GM23338 (cell line): Measurements from ENCODE around the gene KLHDC7B. TPM values are rescaled to one million over a fixed set of nuclear protein-coding genes. Genes with fewer than 3 reads are reported as not detected.

ENCODE experiments used
- ATAC-seq: fragments of 200-7000 bp; cut with Tn5 transposase; 3 replicates; pipeline ENCODE4 v1.9.1; 2020
- DNase-seq: peaks from one replicate; pipeline ENCODE4 v3.0.0-alpha.2; 2015; ENCODE audit warnings: low spot score
- H2AFZ ChIP-seq: fragments of 200-600 bp; sonication (generic); 2 replicates; pipeline ENCODE4 v1.8.0; 2016; ENCODE audit warnings: antibody characterized with exemption, mild to moderate bottlenecking, moderate library complexity
- H3F3A ChIP-seq: fragments of 200-600 bp; sonication (generic); replicated peaks from 2 replicates; pipeline ENCODE4 v1.8.0; 2017; ENCODE audit warnings: antibody characterized with exemption, mixed run types, low read depth
- H3K27ac ChIP-seq: fragments of 200-600 bp; sonication (generic); 2 replicates; pipeline ENCODE4 v1.6.1; 2016; ENCODE audit warnings: low read depth
- H3K27me3 ChIP-seq: fragments of 200-600 bp; sonication (generic); 2 replicates; pipeline ENCODE4 v1.8.0; 2016; ENCODE audit warnings: mild to moderate bottlenecking, mixed run types, moderate library complexity; ENCODE audit not compliant: insufficient read depth
- H3K36me3 ChIP-seq: fragments of 200-600 bp; sonication (generic); 2 replicates; pipeline ENCODE4 v1.8.0; 2016; ENCODE audit warnings: mild to moderate bottlenecking; ENCODE audit not compliant: insufficient read depth
- H3K4me1 ChIP-seq: fragments of 200-600 bp; sonication (generic); 2 replicates; pipeline ENCODE4 v1.8.0; 2016; ENCODE audit warnings: mild to moderate bottlenecking, moderate library complexity; ENCODE audit not compliant: insufficient read depth
- H3K4me2 ChIP-seq: fragments of 200-600 bp; sonication (generic); 2 replicates; pipeline ENCODE4 v1.7.1; 2017; ENCODE audit warnings: mixed run types
- H3K4me3 ChIP-seq: fragments of 200-600 bp; sonication (generic); 2 replicates; pipeline ENCODE4 v1.6.1; 2016; ENCODE audit warnings: mixed run types
- H3K79me2 ChIP-seq: fragments of 200-600 bp; sonication (generic); replicated peaks from 2 replicates; pipeline ENCODE4 v1.8.0; 2017; ENCODE audit warnings: mild to moderate bottlenecking; ENCODE audit not compliant: insufficient read depth
- H3K9me2 ChIP-seq: fragments of 200-600 bp; sonication (generic); 2 replicates; pipeline ENCODE4 v1.8.0; 2017; ENCODE audit not compliant: insufficient read depth
- H4K20me1 ChIP-seq: fragments of 200-600 bp; sonication (generic); replicated peaks from 2 replicates; pipeline ENCODE4 v1.8.0; 2017; ENCODE audit warnings: mild to moderate bottlenecking; ENCODE audit not compliant: insufficient read depth
- H3K27ac Mint-ChIP-seq: 2 replicates; pipeline ENCODE4 v1.8.0; 2020; ENCODE audit warnings: inconsistent platforms, mild to moderate bottlenecking, moderate library complexity, mixed read lengths
- H3K27me3 Mint-ChIP-seq: 3 replicates; pipeline ENCODE4 v1.8.0; 2022; ENCODE audit warnings: low read depth, mild to moderate bottlenecking, moderate library complexity, mixed read lengths, inconsistent platforms; ENCODE audit not compliant: insufficient read depth, poor library complexity
- H3K36me3 Mint-ChIP-seq: 3 replicates; pipeline ENCODE4 v1.8.0; 2021; ENCODE audit warnings: low read depth, mild to moderate bottlenecking, inconsistent platforms, moderate library complexity, mixed read lengths
- H3K4me1 Mint-ChIP-seq: 3 replicates; pipeline ENCODE4 v1.8.0; 2020; ENCODE audit warnings: mild to moderate bottlenecking, inconsistent platforms, mixed read lengths
- H3K4me3 Mint-ChIP-seq: 3 replicates; pipeline ENCODE4 v1.8.0; 2021; ENCODE audit warnings: moderate library complexity, mild to moderate bottlenecking, inconsistent platforms, mixed read lengths
- H3K9me3 Mint-ChIP-seq: 3 replicates; pipeline ENCODE4 v1.8.0; 2020; ENCODE audit warnings: moderate library complexity, mild to moderate bottlenecking, inconsistent platforms, mixed read lengths
- CREB1 ChIP-seq: fragments of 250-450 bp; sonication (Bioruptor Pico); IDR thresholded peaks from 2 replicates; pipeline ENCODE4 v1.5.0; 2020; ENCODE audit warnings: low read depth, mild to moderate bottlenecking, moderate library complexity
- EZH2 ChIP-seq: fragments of 200-600 bp; sonication (generic); IDR thresholded peaks from one replicate; pipeline ENCODE4 v1.8.0; 2017; ENCODE audit warnings: antibody characterized with exemption, mild to moderate bottlenecking, low read depth; ENCODE audit not compliant: unreplicated experiment
- EZH2phosphoT487 ChIP-seq: fragments of 200-600 bp; sonication (generic); IDR thresholded peaks from one replicate; pipeline ENCODE4 v1.8.1; 2018; ENCODE audit warnings: antibody characterized with exemption; ENCODE audit not compliant: unreplicated experiment
- JUNB ChIP-seq: IDR thresholded peaks from one replicate; pipeline ENCODE4 v1.6.1; 2016; ENCODE audit warnings: antibody characterized with exemption; ENCODE audit not compliant: unreplicated experiment
- NANOG ChIP-seq: IDR thresholded peaks from 2 replicates; pipeline ENCODE4 v1.6.1; 2016; ENCODE audit warnings: antibody characterized with exemption, borderline replicate concordance
- POLR2AphosphoS5 ChIP-seq: IDR thresholded peaks from 2 replicates; pipeline ENCODE4 v1.6.1; 2016; ENCODE audit warnings: antibody characterized with exemption, low read depth
- STAT1 ChIP-seq: IDR thresholded peaks from one replicate; pipeline ENCODE4 v1.6.1; 2016; ENCODE audit warnings: antibody characterized with exemption; ENCODE audit not compliant: unreplicated experiment
- ZNF114 ChIP-seq: fragments of 250-450 bp; sonication (Bioruptor Pico); IDR thresholded peaks from 2 replicates; pipeline ENCODE4 v1.5.0; 2020; ENCODE audit warnings: mild to moderate bottlenecking, moderate library complexity
- ZNF331 ChIP-seq: fragments of 250-450 bp; sonication (Bioruptor Pico); IDR thresholded peaks from 2 replicates; pipeline ENCODE4 v1.5.0; 2020; ENCODE audit warnings: low read depth, mild to moderate bottlenecking, moderate library complexity
- polyA plus RNA-seq: library from polyadenylated mRNA; unstranded; fragments of >200 nt; fragmentation: Nextera tagmentation; extraction: Ambion mirVana; gene quantifications from 2 replicates; pipeline ENCODE4 v1.2.1, GENCODE V29; 2016
- total RNA-seq: library from RNA; depleted of rRNA; stranded (reverse); fragments of >200 nt; shearing (Covaris generic); gene quantifications from 2 replicates; pipeline ENCODE4 v1.2.3, GENCODE V29; 2014
- TF ChIP-seq, protein P1 (sequence below): IDR thresholded peaks from 2 replicates; pipeline ENCODE4 v1.6.1; 2016; ENCODE audit warnings: antibody characterized with exemption
- TF ChIP-seq, protein P2 (sequence below), 2 experiments: fragments of 200-600 bp in 1 of 2; sonication (generic) in 1 of 2; conservative IDR thresholded peaks; 2 replicates each; pipeline versions ENCODE4 v1.5.1 to v1.6.1; 2016 to 2017; ENCODE audit warnings: antibody characterized with exemption in 2 of 2, low read depth in 2 of 2, mild to moderate bottlenecking in 2 of 2, moderate library complexity in 1 of 2
- TF ChIP-seq, protein P3 (sequence below): fragments of 250-450 bp; sonication (Bioruptor Pico); IDR thresholded peaks from 2 replicates; pipeline ENCODE4 v1.5.0; 2020; ENCODE audit warnings: mild to moderate bottlenecking, moderate library complexity
- TF ChIP-seq, protein P4 (sequence below): IDR thresholded peaks from one replicate; pipeline ENCODE4 v1.6.1; 2018; ENCODE audit warnings: antibody characterized with exemption; ENCODE audit not compliant: unreplicated experiment

KLHDC7B gene
- total and polyA plus RNA-seq, 2 experiments from 2014 or later, result not detected

DNA sequence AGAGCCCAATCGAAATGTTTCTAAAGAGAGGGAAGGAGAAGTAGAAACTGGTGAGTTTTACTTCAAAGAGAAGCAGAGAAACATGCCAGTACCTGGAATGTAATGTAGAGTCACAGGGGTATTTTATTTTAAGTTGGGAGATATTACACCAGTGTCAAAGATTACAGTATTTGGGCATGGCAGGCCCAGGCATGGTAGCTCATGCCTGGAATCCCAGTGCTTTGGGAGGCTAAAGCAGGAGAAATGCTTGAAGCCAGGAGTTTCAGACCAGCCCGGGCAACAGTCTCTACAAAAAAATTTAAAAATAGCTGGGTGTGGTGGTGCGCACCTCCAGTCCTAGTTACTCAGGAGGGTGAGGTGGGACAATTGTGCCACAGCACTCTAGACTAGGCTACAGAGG lies 14.3 kb downstream of the KLHDC7B start:
- H3K79me2 ChIP-seq, result no peaks in the 10 kb centered on the region
- H3K27me3 ChIP-seq, result peaks cover 20% of the 10 kb centered on the region
- H3K27me3 Mint-ChIP-seq, result peaks cover 27% of the 10 kb centered on the region
- H3K4me3 Mint-ChIP-seq, result no peak overlapping the region
- no peak for ATAC-seq
- H3K36me3 Mint-ChIP-seq, result no peaks in the 10 kb centered on the region
- H3K4me1 ChIP-seq, result no peaks in the 10 kb centered on the region
- TF ChIP-seq JUNB, result no peak
- TF ChIP-seq ZNF331, result no peak
- TF ChIP-seq POLR2AphosphoS5, result no peak
- TF ChIP-seq ZNF114 (CRISPR knock-in tag), result no peak
- TF ChIP-seq, protein P1, sequence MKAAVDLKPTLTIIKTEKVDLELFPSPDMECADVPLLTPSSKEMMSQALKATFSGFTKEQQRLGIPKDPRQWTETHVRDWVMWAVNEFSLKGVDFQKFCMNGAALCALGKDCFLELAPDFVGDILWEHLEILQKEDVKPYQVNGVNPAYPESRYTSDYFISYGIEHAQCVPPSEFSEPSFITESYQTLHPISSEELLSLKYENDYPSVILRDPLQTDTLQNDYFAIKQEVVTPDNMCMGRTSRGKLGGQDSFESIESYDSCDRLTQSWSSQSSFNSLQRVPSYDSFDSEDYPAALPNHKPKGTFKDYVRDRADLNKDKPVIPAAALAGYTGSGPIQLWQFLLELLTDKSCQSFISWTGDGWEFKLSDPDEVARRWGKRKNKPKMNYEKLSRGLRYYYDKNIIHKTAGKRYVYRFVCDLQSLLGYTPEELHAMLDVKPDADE, result no peak
- TF ChIP-seq, protein P2, sequence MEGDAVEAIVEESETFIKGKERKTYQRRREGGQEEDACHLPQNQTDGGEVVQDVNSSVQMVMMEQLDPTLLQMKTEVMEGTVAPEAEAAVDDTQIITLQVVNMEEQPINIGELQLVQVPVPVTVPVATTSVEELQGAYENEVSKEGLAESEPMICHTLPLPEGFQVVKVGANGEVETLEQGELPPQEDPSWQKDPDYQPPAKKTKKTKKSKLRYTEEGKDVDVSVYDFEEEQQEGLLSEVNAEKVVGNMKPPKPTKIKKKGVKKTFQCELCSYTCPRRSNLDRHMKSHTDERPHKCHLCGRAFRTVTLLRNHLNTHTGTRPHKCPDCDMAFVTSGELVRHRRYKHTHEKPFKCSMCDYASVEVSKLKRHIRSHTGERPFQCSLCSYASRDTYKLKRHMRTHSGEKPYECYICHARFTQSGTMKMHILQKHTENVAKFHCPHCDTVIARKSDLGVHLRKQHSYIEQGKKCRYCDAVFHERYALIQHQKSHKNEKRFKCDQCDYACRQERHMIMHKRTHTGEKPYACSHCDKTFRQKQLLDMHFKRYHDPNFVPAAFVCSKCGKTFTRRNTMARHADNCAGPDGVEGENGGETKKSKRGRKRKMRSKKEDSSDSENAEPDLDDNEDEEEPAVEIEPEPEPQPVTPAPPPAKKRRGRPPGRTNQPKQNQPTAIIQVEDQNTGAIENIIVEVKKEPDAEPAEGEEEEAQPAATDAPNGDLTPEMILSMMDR (conservative IDR thresholded peaks at IDR 0.05; ENCODE audit: low read depth in 2 of 2), result no peak
- TF ChIP-seq, protein P3, sequence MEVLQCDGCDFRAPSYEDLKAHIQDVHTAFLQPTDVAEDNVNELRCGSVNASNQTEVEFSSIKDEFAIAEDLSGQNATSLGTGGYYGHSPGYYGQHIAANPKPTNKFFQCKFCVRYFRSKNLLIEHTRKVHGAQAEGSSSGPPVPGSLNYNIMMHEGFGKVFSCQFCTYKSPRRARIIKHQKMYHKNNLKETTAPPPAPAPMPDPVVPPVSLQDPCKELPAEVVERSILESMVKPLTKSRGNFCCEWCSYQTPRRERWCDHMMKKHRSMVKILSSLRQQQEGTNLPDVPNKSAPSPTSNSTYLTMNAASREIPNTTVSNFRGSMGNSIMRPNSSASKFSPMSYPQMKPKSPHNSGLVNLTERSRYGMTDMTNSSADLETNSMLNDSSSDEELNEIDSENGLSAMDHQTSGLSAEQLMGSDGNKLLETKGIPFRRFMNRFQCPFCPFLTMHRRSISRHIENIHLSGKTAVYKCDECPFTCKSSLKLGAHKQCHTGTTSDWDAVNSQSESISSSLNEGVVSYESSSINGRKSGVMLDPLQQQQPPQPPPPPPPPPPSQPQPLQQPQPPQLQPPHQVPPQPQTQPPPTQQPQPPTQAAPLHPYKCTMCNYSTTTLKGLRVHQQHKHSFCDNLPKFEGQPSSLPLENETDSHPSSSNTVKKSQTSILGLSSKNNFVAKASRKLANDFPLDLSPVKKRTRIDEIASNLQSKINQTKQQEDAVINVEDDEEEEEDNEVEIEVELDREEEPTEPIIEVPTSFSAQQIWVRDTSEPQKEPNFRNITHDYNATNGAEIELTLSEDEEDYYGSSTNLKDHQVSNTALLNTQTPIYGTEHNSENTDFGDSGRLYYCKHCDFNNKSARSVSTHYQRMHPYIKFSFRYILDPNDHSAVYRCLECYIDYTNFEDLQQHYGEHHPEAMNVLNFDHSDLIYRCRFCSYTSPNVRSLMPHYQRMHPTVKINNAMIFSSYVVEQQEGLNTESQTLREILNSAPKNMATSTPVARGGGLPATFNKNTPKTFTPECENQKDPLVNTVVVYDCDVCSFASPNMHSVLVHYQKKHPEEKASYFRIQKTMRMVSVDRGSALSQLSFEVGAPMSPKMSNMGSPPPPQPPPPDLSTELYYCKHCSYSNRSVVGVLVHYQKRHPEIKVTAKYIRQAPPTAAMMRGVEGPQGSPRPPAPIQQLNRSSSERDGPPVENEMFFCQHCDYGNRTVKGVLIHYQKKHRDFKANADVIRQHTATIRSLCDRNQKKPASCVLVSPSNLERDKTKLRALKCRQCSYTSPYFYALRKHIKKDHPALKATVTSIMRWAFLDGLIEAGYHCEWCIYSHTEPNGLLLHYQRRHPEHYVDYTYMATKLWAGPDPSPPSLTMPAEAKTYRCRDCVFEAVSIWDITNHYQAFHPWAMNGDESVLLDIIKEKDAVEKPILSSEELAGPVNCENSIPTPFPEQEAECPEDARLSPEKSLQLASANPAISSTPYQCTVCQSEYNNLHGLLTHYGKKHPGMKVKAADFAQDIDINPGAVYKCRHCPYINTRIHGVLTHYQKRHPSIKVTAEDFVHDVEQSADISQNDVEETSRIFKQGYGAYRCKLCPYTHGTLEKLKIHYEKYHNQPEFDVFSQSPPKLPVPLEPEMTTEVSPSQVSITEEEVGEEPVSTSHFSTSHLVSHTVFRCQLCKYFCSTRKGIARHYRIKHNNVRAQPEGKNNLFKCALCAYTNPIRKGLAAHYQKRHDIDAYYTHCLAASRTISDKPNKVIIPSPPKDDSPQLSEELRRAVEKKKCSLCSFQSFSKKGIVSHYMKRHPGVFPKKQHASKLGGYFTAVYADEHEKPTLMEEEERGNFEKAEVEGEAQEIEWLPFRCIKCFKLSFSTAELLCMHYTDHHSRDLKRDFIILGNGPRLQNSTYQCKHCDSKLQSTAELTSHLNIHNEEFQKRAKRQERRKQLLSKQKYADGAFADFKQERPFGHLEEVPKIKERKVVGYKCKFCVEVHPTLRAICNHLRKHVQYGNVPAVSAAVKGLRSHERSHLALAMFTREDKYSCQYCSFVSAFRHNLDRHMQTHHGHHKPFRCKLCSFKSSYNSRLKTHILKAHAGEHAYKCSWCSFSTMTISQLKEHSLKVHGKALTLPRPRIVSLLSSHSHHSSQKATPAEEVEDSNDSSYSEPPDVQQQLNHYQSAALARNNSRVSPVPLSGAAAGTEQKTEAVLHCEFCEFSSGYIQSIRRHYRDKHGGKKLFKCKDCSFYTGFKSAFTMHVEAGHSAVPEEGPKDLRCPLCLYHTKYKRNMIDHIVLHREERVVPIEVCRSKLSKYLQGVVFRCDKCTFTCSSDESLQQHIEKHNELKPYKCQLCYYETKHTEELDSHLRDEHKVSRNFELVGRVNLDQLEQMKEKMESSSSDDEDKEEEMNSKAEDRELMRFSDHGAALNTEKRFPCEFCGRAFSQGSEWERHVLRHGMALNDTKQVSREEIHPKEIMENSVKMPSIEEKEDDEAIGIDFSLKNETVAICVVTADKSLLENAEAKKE (CRISPR knock-in tag), result no peak
- no peak for TF ChIP-seq EZH2
- TF ChIP-seq STAT1, result no peak
- TF ChIP-seq NANOG, result no peak
- no peak for TF ChIP-seq EZH2phosphoT487
- TF ChIP-seq CREB1 (CRISPR knock-in tag), result no peak
- TF ChIP-seq, protein P4, sequence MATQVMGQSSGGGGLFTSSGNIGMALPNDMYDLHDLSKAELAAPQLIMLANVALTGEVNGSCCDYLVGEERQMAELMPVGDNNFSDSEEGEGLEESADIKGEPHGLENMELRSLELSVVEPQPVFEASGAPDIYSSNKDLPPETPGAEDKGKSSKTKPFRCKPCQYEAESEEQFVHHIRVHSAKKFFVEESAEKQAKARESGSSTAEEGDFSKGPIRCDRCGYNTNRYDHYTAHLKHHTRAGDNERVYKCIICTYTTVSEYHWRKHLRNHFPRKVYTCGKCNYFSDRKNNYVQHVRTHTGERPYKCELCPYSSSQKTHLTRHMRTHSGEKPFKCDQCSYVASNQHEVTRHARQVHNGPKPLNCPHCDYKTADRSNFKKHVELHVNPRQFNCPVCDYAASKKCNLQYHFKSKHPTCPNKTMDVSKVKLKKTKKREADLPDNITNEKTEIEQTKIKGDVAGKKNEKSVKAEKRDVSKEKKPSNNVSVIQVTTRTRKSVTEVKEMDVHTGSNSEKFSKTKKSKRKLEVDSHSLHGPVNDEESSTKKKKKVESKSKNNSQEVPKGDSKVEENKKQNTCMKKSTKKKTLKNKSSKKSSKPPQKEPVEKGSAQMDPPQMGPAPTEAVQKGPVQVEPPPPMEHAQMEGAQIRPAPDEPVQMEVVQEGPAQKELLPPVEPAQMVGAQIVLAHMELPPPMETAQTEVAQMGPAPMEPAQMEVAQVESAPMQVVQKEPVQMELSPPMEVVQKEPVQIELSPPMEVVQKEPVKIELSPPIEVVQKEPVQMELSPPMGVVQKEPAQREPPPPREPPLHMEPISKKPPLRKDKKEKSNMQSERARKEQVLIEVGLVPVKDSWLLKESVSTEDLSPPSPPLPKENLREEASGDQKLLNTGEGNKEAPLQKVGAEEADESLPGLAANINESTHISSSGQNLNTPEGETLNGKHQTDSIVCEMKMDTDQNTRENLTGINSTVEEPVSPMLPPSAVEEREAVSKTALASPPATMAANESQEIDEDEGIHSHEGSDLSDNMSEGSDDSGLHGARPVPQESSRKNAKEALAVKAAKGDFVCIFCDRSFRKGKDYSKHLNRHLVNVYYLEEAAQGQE, result no peak
- no peaks in the 10 kb centered on the region for H3K36me3 ChIP-seq
- H3K4me2 ChIP-seq, result no peak overlapping the region
- H3K4me1 Mint-ChIP-seq, result peaks cover 15% of the 10 kb centered on the region
- no peaks in the 10 kb centered on the region for H3K9me3 Mint-ChIP-seq
- no peak overlapping the region for H2AFZ ChIP-seq
- H3K9me2 ChIP-seq, result no peaks in the 10 kb centered on the region
- no peak for DNase-seq
- H4K20me1 ChIP-seq, result no peaks in the 10 kb centered on the region
- no peak overlapping the region for H3K27ac ChIP-seq
- no peak overlapping the region for H3K4me3 ChIP-seq
- H3F3A ChIP-seq, result peaks cover 3% of the 10 kb centered on the region; the same call in 1 of the 2 replicates
- H3K27ac Mint-ChIP-seq, result no peak overlapping the region
